ENCODE results near the gene ADORA3.

- no peak for TF ChIP-seq CTCF (IDR thresholded peaks at IDR 0.05)
- no peak for TF ChIP-seq POLR2A (IDR thresholded peaks at IDR 0.05)
Observed at GRCh38 chr1:111490220-111490619, 13.2 kb downstream of the ADORA3 start.
